HL-60 (cell line): ENCODE measurements around the gene CAMSAP1.

Source experiments
- DNase-seq, 2 experiments: peaks; one replicate each; pipeline ENCODE4 v3.0.0-alpha.2; 2010 to 2020; ENCODE audit warnings: low read depth in 1 of 2, low spot score in 1 of 2
- H3K27ac ChIP-seq: fragments of 250-450 bp; sonication (Bioruptor Pico); replicated peaks from 2 replicates; pipeline ENCODE4 v1.5.1; 2020; ENCODE audit warnings: mild to moderate bottlenecking, moderate library complexity
- H3K27me3 ChIP-seq: fragments of 250-450 bp; sonication (Bioruptor Pico); 2 replicates; pipeline ENCODE4 v1.5.1; 2021; ENCODE audit warnings: mild to moderate bottlenecking, moderate library complexity; ENCODE audit not compliant: insufficient read depth, poor library complexity, severe bottlenecking
- H3K4me3 ChIP-seq: replicated peaks from 2 replicates; pipeline ENCODE4 v1.5.1; 2011; ENCODE audit warnings: mild to moderate bottlenecking, control low read depth, low read length; ENCODE audit not compliant: insufficient read depth
- CTCF ChIP-seq: IDR thresholded peaks from one replicate; pipeline ENCODE4 v1.5.1; 2011; ENCODE audit warnings: low read length, control low read depth, inconsistent platforms; ENCODE audit not compliant: insufficient read depth
- GABPA ChIP-seq: IDR thresholded peaks from 2 replicates; pipeline ENCODE4 v1.6.1; 2012; ENCODE audit warnings: low read depth
- POLR2AphosphoS5 ChIP-seq: IDR thresholded peaks from 2 replicates; pipeline ENCODE4 v1.6.1; 2012; ENCODE audit warnings: low read depth
- REST ChIP-seq: IDR thresholded peaks from 2 replicates; pipeline ENCODE4 v1.6.1; 2012; ENCODE audit warnings: low read depth; ENCODE audit not compliant: insufficient replicate concordance
- SPI1 ChIP-seq: IDR thresholded peaks from 2 replicates; pipeline ENCODE4 v1.6.1; 2012; ENCODE audit warnings: low read depth, mild to moderate bottlenecking, borderline replicate concordance

The CAMSAP1 gene

GRCh38 chr9:135941288-135941995 lies 34.1 kb upstream of the CAMSAP1 start:
- no peak for TF ChIP-seq REST
- TF ChIP-seq SPI1: no peak
- TF ChIP-seq GABPA: no peak
- no peak for TF ChIP-seq CTCF
- no peak for TF ChIP-seq POLR2AphosphoS5
- H3K4me3 ChIP-seq: no peak overlapping the region
- H3K27me3 ChIP-seq: no peaks in the 10 kb centered on the region
- no peak overlapping the region for H3K27ac ChIP-seq
- DNase-seq: no peak

GRCh38 chr9:135939351-135940265 lies 32.3 kb upstream of the CAMSAP1 start:
- no peak for DNase-seq
- TF ChIP-seq CTCF: no peak
- no peak for TF ChIP-seq GABPA
- peak; percentile 99 for TF ChIP-seq POLR2AphosphoS5
- Histone ChIP-seq H3K4me3 (no peak overlapping the region), H3K27me3 (no peaks in the 10 kb centered on the region), H3K27ac (no peak overlapping the region)

GRCh38 chr9:135937521-135938489 lies 30.5 kb upstream of the CAMSAP1 start:
- no peak for DNase-seq
- no peak for TF ChIP-seq REST
- no peak for TF ChIP-seq POLR2AphosphoS5
- TF ChIP-seq GABPA: no peak
- TF ChIP-seq SPI1: no peak
- TF ChIP-seq CTCF: no peak
- Histone ChIP-seq H3K27ac (no peak overlapping the region), H3K4me3 (no peak overlapping the region), H3K27me3 (no peaks in the 10 kb centered on the region)
